Glomerular visceral epithelial cell (primary cell): ENCODE data around the gene TAGLN3.

Source experiments
- DNase-seq: peaks from one replicate; pipeline ENCODE4 v3.0.0-alpha.2; 2016; ENCODE audit errors: extremely low spot score

Gene TAGLN3

DNA sequence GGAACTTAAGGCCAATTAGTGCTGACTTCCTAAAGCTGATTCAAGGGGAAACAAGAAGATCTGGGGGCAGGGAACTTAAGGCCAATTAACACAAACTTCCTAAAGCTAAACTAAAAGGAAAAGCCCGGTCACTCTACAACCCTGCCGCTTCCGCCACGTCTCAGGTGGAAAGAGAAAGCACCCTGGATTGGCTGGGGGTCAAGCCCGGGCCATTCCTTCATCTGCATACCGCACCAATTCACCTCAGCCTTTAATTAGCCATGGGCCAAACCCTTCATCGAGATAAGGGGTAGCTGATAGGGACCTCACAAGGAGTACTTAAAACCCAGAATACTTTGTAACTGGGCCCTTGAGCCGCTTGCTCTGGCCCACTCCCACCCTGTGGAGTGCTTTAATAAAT is 50.2 kb downstream of the TAGLN3 start:
- no peak for DNase-seq

DNA sequence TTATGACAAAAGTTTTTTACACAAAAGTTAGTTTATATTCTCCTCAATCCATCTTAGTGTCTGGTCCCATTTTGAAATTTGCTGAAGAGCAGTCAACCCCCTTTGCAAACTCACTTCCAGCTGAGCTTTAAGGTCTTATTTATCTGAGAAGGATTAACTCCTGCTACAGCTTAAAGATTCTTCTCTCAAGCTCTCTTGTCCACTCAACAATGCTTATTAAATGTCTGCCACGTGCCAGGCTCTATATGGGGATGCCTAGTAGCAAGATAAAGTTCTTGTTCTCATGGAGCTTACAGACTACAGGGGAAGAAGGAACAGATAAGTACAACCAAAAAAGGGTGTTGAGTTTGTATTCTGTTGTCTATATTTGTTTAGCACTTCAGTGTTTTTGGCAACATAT is 54.5 kb downstream of the TAGLN3 start:
- no peak for DNase-seq

DNA sequence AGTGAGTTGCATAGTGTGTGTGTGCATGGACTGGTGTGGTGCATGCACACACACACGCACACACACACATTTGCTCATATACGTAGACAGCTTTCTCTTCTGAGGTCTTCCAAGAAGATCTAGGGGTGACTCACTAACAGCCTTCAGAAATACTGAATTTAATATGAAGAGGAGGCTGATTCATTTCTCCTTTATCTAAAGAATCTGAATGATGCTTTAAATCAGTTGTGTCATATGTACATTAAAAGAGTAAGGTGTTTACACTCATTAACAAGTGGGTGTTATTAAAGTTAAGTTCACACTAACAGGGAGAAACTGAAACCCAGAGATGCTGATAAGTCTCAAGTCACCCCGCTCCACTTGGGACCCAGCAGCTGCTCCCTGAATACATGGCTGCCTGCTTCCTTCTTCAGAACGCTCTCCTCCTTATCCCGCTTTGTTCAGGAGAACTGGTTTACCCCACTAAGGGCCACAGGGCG is 57.8 kb downstream of the TAGLN3 start:
- DNase-seq = peak; percentile 28

DNA sequence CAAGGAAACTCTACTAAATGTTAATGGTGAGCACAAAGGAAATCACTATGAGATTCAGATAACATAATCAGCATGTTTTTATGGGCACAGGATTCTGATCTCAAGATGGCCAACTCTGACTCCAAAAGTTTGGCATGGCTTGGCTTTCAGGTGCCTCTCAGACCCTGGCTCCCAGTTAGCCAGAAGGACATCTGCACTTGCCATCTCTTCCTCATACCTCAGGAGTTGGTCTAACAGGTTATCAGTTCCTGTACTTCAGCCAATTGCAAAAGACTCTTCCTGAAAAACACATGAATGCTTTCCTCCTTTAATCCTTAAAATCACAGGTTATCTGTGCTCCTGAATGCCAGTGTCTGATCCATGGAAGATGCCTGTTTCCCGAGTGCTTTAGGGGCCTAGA is 60.8 kb downstream of the TAGLN3 start:
- no peak for DNase-seq

DNA sequence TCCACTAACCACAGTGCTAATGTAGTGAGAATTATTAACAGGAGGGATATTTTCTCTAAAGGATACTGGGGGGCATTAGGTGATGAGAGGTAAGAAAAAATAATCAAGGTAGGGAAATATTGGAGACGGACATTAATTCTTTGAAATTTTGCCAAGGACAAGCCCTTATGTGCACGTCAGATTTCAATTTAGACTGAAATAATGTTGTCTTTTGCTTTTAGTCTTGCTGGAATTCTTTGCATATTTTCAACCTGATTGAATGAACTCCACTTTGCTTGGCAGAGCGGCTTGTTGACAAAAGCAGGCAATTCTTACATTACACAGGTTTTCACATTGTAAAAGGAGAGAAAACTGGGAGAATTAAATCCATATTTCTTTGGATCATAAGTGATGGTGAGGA is 62.4 kb downstream of the TAGLN3 start:
- peak; percentile 28 for DNase-seq
